C4-2B (cell line): Measurements from ENCODE around the gene IDH3B.

ENCODE experiments used
- H3K27ac ChIP-seq: fragments of 450-650 bp; 2 replicates; pipeline ENCODE4 v1.5.1; 2017
- CTCF ChIP-seq: fragments of 450-650 bp; conservative IDR thresholded peaks from 2 replicates; pipeline ENCODE4 v1.5.1; 2017; ENCODE audit warnings: mild to moderate bottlenecking
- ZFX ChIP-seq: fragments of 450-650 bp; IDR thresholded peaks from 2 replicates; pipeline ENCODE4 v1.6.1; 2017

IDH3B gene

GRCh38 chr20:2625062-2625461 lies 39.0 kb downstream of the IDH3B start:
- no peak overlapping the region for H3K27ac ChIP-seq

GRCh38 chr20:2624190-2624589 lies 39.8 kb downstream of the IDH3B start:
- no peak overlapping the region for H3K27ac ChIP-seq

More at GRCh38 chr20:2625062-2625461, 39.0 kb downstream of the IDH3B start:
- no peak for TF ChIP-seq ZFX
- TF ChIP-seq CTCF, result no peak

GRCh38 chr20:2619961-2620595 lies 43.9 kb downstream of the IDH3B start:
- no peak overlapping the region for H3K27ac ChIP-seq
- TF ChIP-seq ZFX, result no peak
- TF ChIP-seq CTCF, result no peak

More at GRCh38 chr20:2624190-2624589, 39.8 kb downstream of the IDH3B start:
- TF ChIP-seq ZFX (no peak), CTCF (no peak)

GRCh38 chr20:2619337-2619736 lies 44.7 kb downstream of the IDH3B start:
- H3K27ac ChIP-seq, result no peak overlapping the region
- TF ChIP-seq ZFX (no peak), CTCF (no peak)

GRCh38 chr20:2618815-2619214 lies 45.2 kb downstream of the IDH3B start:
- TF ChIP-seq ZFX (no peak), CTCF (no peak)
- no peak overlapping the region for H3K27ac ChIP-seq

GRCh38 chr20:2617099-2617714 lies 46.8 kb downstream of the IDH3B start:
- H3K27ac ChIP-seq, result no peak overlapping the region
- TF ChIP-seq CTCF, result no peak
- no peak for TF ChIP-seq ZFX

GRCh38 chr20:2616634-2617033 lies 47.4 kb downstream of the IDH3B start:
- TF ChIP-seq ZFX (no peak), CTCF (no peak)
- no peak overlapping the region for H3K27ac ChIP-seq
